ENCODE data around the gene SYT7. TPM values are rescaled to one million over a fixed set of nuclear protein-coding genes. Genes with fewer than 3 reads are reported as not detected.

The SYT7 gene
- total and polyA plus RNA-seq, 2 of the 8 experiments (the other 6 are each of a cell fraction or from before 2014, with no cell fraction given) = 9.6 to 10.5 TPM

DNA sequence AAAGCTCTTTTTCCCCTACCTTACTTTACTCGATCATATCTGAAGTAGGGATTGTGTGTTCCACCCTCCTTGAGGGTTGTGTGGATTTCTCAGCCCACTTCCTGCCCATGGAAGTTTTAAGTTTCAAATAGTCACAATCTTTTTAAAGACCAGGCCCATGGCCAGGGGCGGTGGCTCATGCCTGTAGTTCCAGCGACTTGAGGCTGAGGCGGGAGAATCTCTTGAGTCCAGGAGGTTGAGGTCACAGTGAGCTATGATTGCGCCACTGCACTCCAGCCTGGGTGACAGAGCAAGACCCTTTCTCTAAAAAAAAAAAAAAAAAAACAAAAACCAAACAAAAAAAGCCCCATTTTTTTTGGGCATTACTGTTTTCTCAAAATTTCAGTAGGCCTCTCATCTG, 108.6 kb downstream of the SYT7 start (continued):
- no peak for TF ChIP-seq CBX5 (IDR thresholded peaks at IDR 0.05; ENCODE audit: low read depth, low read length)
- no peak for TF ChIP-seq EZH2 (IDR thresholded peaks at IDR 0.05; ENCODE audit: low read depth, low read length, severe bottlenecking)

Measured in H1 (cell line).